GM08714 (cell line): ENCODE data around the gene WT1.
"Not testable (repeated sequence)": the region's sequence is repeated elsewhere in the genome, so short reads cannot be mapped to it uniquely, and the experiment has no call there.

Experiments used
- H3K4me3 ChIP-seq: fragments of 200-500 bp; sonication (Bioruptor generic); 2 replicates; pipeline ENCODE4 v1.5.1; 2014; ENCODE audit warnings: mild to moderate bottlenecking, low read length, inconsistent platforms
- ZNF274 ChIP-seq: IDR thresholded peaks from 2 replicates; pipeline ENCODE4 v1.6.1; 2012; ENCODE audit warnings: mild to moderate bottlenecking, low read depth, low read length

WT1 gene

GRCh38 chr11:32392840-32393239 is 42.5 kb downstream of the WT1 start:
- no peak for TF ChIP-seq ZNF274

DNA sequence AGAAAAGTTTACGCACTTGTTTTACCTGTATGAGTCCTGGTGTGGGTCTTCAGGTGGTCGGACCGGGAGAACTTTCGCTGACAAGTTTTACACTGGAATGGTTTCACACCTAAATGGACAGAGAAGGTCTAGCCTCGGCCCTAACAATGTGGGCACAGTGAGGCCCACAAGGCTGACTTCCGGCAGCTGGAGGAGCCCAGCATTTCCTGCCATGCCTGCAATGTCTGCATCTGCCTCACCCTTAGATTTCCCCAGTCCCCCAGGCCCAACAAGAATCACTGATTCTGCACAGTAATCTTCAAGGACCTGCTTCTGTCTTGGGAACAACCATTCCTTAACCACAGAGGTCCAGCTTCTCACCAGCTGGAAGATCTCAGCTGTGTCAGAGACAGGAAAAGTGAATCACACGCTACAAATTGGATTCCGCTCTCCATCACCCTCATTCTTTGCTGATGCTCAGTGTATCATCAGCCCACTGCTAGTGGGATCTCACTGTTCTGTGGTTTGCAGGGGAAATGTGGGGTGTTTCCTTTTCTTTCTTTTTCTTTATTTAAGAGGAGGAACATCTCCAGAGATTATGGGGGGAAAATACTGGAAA is 43.3 kb downstream of the WT1 start:
- H3K4me3 ChIP-seq, result no peak overlapping the region
- TF ChIP-seq ZNF274, result no peak

More at GRCh38 chr11:32392840-32393239, 42.5 kb downstream of the WT1 start:
- H3K4me3 ChIP-seq, result no peak overlapping the region

- H3K4me3 ChIP-seq, result no peak overlapping the region
- no peak for TF ChIP-seq ZNF274
Measured at GRCh38 chr11:32391479-32391878, 43.9 kb downstream of the WT1 start.

- no peak for TF ChIP-seq ZNF274
- H3K4me3 ChIP-seq, result no peak overlapping the region
Measured at GRCh38 chr11:32390712-32391111, 44.6 kb downstream of the WT1 start.

- no peak overlapping the region for H3K4me3 ChIP-seq
- no peak for TF ChIP-seq ZNF274
Measured at GRCh38 chr11:32388871-32389770, 46.2 kb downstream of the WT1 start.

DNA sequence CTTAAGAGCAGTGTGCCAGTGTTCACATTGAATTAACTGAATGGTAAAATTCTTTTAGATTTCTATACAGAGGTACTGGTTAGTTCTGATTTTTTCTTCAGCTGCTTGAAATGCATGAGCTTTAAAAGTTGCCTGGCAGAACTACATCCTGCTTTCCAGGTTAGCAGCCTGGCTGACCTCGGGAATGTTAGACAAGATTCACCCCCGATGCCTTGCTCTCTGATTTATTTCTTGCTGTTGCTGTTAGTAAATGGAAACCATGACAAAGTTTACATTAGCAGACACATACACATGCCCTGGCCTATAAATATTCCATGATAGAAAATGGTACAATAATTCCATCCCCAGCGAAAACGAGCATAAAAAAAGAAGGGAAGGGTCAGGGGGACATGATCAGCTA is 47.0 kb downstream of the WT1 start:
- H3K4me3 ChIP-seq, result no peak overlapping the region
- TF ChIP-seq ZNF274, result no peak

DNA sequence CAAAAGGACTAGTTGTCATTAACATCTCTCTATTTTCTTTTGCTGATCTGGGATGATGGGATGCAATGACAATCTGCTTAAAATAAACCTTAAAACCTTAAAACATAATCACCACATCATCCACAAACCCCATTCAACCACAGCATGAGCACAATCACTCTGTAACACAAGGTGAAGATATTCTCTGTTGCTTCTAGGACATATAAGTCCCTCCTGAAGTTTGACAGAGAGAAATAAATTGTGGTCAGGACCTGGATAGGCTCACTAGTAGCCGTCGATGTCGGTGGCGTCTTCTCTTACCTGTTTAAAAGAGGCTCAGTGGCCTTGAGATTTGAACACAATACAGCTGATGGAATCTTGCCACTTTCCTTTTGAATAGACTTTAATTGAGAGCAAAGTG is 47.9 kb downstream of the WT1 start:
- TF ChIP-seq ZNF274, result no peak
- no peak overlapping the region for H3K4me3 ChIP-seq

- no peak for TF ChIP-seq ZNF274
- H3K4me3 ChIP-seq, result no peak overlapping the region
Measured at GRCh38 chr11:32386770-32387377, 48.5 kb downstream of the WT1 start.

DNA sequence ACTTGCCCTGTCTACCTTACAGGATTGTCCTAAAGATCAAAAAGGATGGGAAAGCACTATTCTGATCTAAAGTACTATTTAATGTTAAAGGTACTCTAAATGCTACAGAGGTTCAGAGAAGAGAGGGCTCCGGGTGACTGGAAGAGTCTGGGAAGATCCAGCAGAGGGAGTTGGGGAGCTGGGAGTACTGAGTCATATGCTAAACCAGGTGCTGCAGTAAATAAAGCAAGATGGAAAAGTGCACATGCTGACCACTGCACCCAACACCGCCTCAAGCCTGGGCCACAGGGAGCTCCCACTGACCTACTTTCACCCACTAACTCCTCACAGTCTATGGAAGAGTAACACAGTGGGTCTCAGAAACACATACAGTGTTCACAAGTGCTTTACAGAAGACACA is 49.3 kb downstream of the WT1 start:
- H3K4me3 ChIP-seq, result no peak overlapping the region
- no peak for TF ChIP-seq ZNF274

DNA sequence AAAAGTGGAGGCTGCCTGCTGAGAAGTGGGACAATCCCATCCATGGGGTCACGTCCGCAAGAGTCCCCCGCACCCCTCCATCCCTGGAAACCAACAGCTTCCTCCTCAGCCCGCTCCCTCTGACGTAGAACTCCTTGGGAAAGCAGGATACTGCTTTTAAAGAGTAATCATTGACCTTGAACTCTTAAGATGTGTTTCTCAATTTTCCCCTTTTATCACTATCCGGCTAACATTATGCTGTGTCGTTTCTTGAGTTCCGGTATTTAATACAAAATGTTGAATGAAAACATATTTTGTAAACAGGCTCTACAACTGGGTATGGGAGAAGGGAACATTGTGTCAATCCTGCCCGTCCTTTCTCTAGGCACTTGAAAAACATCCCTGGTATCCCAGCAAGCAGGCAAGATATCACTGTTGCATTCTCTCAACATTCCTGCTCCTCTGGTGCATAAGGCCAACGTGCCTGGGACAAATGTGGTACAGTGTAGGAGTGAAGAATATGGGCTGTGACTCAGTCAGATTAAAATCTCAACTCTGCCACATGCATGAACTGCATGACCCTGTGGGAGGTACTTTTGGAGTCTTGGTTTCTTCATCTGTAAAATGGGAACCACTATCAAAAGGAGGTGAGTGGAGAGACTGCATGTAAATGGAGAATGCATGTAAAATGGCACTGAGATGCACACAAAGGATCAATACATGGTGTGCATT is 52.8 kb downstream of the WT1 start:
- H3K4me3 ChIP-seq, result no peak overlapping the region
- TF ChIP-seq ZNF274, result no peak

- H3K4me3 ChIP-seq, result no peak overlapping the region
- no peak for TF ChIP-seq ZNF274
Measured at GRCh38 chr11:32381179-32381578, 54.2 kb downstream of the WT1 start.

GRCh38 chr11:32379719-32380118 is 55.6 kb downstream of the WT1 start:
- H3K4me3 ChIP-seq, result no peak overlapping the region
- no peak for TF ChIP-seq ZNF274

DNA sequence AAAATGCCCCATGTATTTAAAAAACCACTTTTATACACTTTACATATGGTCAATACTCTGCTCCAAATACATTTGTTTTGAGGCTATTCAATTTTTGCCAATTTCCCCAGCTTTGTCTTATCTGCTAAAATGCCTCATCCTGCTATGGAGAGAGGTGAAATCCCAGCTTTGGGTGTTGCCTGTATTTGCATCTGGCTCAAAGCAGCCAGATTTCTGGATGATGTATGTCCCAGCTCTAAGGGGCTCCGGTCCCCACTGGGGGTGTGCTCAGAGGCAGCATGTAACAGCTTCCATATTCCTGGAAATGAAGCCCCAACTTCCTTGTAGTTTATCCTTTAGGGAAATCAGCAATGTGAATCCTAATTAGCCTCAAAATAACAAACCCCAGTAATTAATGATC is 59.5 kb downstream of the WT1 start:
- TF ChIP-seq ZNF274, result no peak

GRCh38 chr11:32374261-32374711 is 61.1 kb downstream of the WT1 start:
- no peak for TF ChIP-seq ZNF274
- H3K4me3 ChIP-seq, result no peak overlapping the region

More for the DNA sequence above, 59.5 kb downstream of the WT1 start:
- no peak overlapping the region for H3K4me3 ChIP-seq

GRCh38 chr11:32369987-32370386 is 65.4 kb downstream of the WT1 start:
- H3K4me3 ChIP-seq, result not testable (repeated sequence)
